ENCODE data around the gene CWF19L2.

- TF ChIP-seq POLR2A (IDR thresholded peaks at IDR 0.05): no peak
- no peak for TF ChIP-seq CTCF (IDR thresholded peaks at IDR 0.05)
Measured at GRCh38 chr11:107496011-107496410, 38.4 kb upstream of the CWF19L2 start.

Measured in breast epithelium (tissue), 3 donors.